Right renal pelvis (tissue), 4 donors: ENCODE data around the gene HECA. TPM values are rescaled to one million over a fixed set of nuclear protein-coding genes. Genes with fewer than 3 reads are reported as not detected.
"Not testable (repeated sequence)": the region's sequence is repeated elsewhere in the genome, so short reads cannot be mapped to it uniquely, and the experiment has no call there.

Experiments
- DNase-seq, 4 donors: peaks; one replicate each; pipeline ENCODE4 v3.0.0-alpha.2; 2013; ENCODE audit warnings: low read depth in 4 of 4, low spot score in 3 of 4, missing footprints in 1 of 4
- polyA plus RNA-seq, 4 donors: library from polyadenylated mRNA; unstranded; fragments of 120-200 nt; gene quantifications; one replicate each; pipeline ENCODE4 v1.2.1, GENCODE V29; 2013; ENCODE audit not compliant: insufficient read length in 4 of 4

The HECA gene
- polyA plus RNA-seq, 4 donors: 14.3 to 19.6 (median 17.1) TPM

- DNase-seq: no peak
Observed at GRCh38 chr6:139134064-139134395, 850 bp upstream of the HECA start.

GRCh38 chr6:139135578-139136545 lies 982 bp downstream of the HECA start:
- DNase-seq: no peak

- no peak for DNase-seq
Observed at GRCh38 chr6:139137706-139138105, 2.8 kb downstream of the HECA start.

- DNase-seq: not testable (repeated sequence)
Observed at GRCh38 chr6:139140854-139141253, 6.0 kb downstream of the HECA start.

GRCh38 chr6:139142262-139142661 lies 7.4 kb downstream of the HECA start:
- no peak for DNase-seq

- DNase-seq: no peak
Observed at GRCh38 chr6:139143111-139143510, 8.2 kb downstream of the HECA start.

- no peak for DNase-seq
Observed at GRCh38 chr6:139144490-139145085, 9.7 kb downstream of the HECA start.

GRCh38 chr6:139145661-139146060 lies 10.8 kb downstream of the HECA start:
- no peak for DNase-seq

- DNase-seq: no peak
Observed at GRCh38 chr6:139146317-139146726, 11.4 kb downstream of the HECA start.

GRCh38 chr6:139147628-139148027 lies 12.7 kb downstream of the HECA start:
- DNase-seq: no peak

GRCh38 chr6:139148557-139149235 lies 13.8 kb downstream of the HECA start:
- no peak for DNase-seq

GRCh38 chr6:139149383-139149782 lies 14.5 kb downstream of the HECA start:
- DNase-seq: no peak

GRCh38 chr6:139150920-139151319 lies 16.0 kb downstream of the HECA start:
- DNase-seq: no peak

- no peak for DNase-seq
Observed at GRCh38 chr6:139151425-139152087, 16.7 kb downstream of the HECA start.

GRCh38 chr6:139152088-139152891 lies 17.4 kb downstream of the HECA start:
- no peak for DNase-seq

- no peak for DNase-seq
Observed at GRCh38 chr6:139152892-139153271, 18.0 kb downstream of the HECA start.

GRCh38 chr6:139153855-139154254 lies 19.0 kb downstream of the HECA start:
- no peak for DNase-seq

- no peak for DNase-seq
Observed at GRCh38 chr6:139154881-139155547, 20.1 kb downstream of the HECA start.

- DNase-seq: no peak
Observed at GRCh38 chr6:139156102-139156501, 21.2 kb downstream of the HECA start.

GRCh38 chr6:139156551-139156950 lies 21.7 kb downstream of the HECA start:
- no peak for DNase-seq
